GM03348 (cell line): Measurements from ENCODE around the gene C5AR2.
"Not testable (repeated sequence)": the region's sequence is repeated elsewhere in the genome, so short reads cannot be mapped to it uniquely, and the experiment has no call there.

ENCODE experiments used
- DNase-seq: peaks from one replicate; pipeline ENCODE4 v3.0.0; 2012; ENCODE audit warnings: low spot score

C5AR2 gene

GRCh38 chr19:47363758-47364531, 32.0 kb downstream of the C5AR2 start:
- no peak for DNase-seq

- not testable (repeated sequence) for DNase-seq
These were observed 33.5 kb downstream of the C5AR2 start for GRCh38 chr19:47365455-47365854.

GRCh38 chr19:47370045-47370611, 38.2 kb downstream of the C5AR2 start:
- DNase-seq = peak; percentile 84

- no peak for DNase-seq
These were observed 39.3 kb downstream of the C5AR2 start for GRCh38 chr19:47371261-47371660.

- DNase-seq = no peak
These were observed 40.6 kb downstream of the C5AR2 start for GRCh38 chr19:47372603-47373002.

- DNase-seq = no peak
These were observed 41.6 kb downstream of the C5AR2 start for GRCh38 chr19:47373246-47374240.

- DNase-seq = no peak
These were observed 43.1 kb downstream of the C5AR2 start for GRCh38 chr19:47374876-47375693.

- no peak for DNase-seq
These were observed 44.0 kb downstream of the C5AR2 start for GRCh38 chr19:47375694-47376588.

GRCh38 chr19:47376589-47377144, 44.7 kb downstream of the C5AR2 start:
- no peak for DNase-seq

GRCh38 chr19:47377208-47377701, 45.3 kb downstream of the C5AR2 start:
- no peak for DNase-seq

GRCh38 chr19:47377801-47378200, 45.8 kb downstream of the C5AR2 start:
- DNase-seq = no peak

GRCh38 chr19:47378246-47378645, 46.3 kb downstream of the C5AR2 start:
- DNase-seq = no peak

GRCh38 chr19:47379381-47379938, 47.5 kb downstream of the C5AR2 start:
- DNase-seq = no peak

- no peak for DNase-seq
These were observed 48.6 kb downstream of the C5AR2 start for GRCh38 chr19:47380559-47380958.

- no peak for DNase-seq
These were observed 49.1 kb downstream of the C5AR2 start for GRCh38 chr19:47381121-47381520.

GRCh38 chr19:47381653-47382279, 49.8 kb downstream of the C5AR2 start:
- DNase-seq = no peak

- not testable (repeated sequence) for DNase-seq
These were observed 51.9 kb downstream of the C5AR2 start for GRCh38 chr19:47383890-47384289.

- not testable (repeated sequence) for DNase-seq
These were observed 52.6 kb downstream of the C5AR2 start for GRCh38 chr19:47384533-47384932.

GRCh38 chr19:47386582-47386981, 54.6 kb downstream of the C5AR2 start:
- not testable (repeated sequence) for DNase-seq
